Thoracic aorta (tissue), 2 donors: ENCODE data around the gene TAS2R14. TPM values are rescaled to one million over a fixed set of nuclear protein-coding genes. Genes with fewer than 3 reads are reported as not detected.

ENCODE experiments used
- ATAC-seq: fragments of 150-250 bp; one replicate; pipeline ENCODE4 v1.8.0; 2017; ENCODE audit warnings: low read depth; ENCODE audit not compliant: insufficient number of reproducible peaks, low FRiP score
- DNase-seq: peaks from one replicate; pipeline ENCODE4 v3.0.0-alpha.2; 2020; ENCODE audit warnings: low spot score
- H3K27ac ChIP-seq, 2 donors: fragments of 200-600 bp; sonication (generic); 1 replicate in 1 of 2; 2 replicates in 1 of 2; pipeline ENCODE4 v1.5.1; 2016; ENCODE audit warnings: mild to moderate bottlenecking in 2 of 2, moderate library complexity in 2 of 2
- H3K27me3 ChIP-seq: fragments of 200-600 bp; sonication (generic); replicated peaks from 2 replicates; pipeline ENCODE4 v1.6.0; 2016; ENCODE audit warnings: mild to moderate bottlenecking; ENCODE audit not compliant: insufficient read depth
- H3K36me3 ChIP-seq: fragments of 200-600 bp; sonication (generic); one replicate; pipeline ENCODE4 v1.5.1; 2016
- H3K4me1 ChIP-seq, 2 donors: fragments of 200-600 bp; sonication (generic); 1 replicate in 1 of 2; 2 replicates in 1 of 2; pipeline versions ENCODE4 v1.5.1 to v1.6.0; 2016; ENCODE audit warnings: low read depth in 2 of 2, mild to moderate bottlenecking in 1 of 2; ENCODE audit not compliant: control insufficient read depth in 1 of 2
- H3K4me3 ChIP-seq: fragments of 200-600 bp; sonication (generic); 2 replicates; pipeline ENCODE4 v1.5.1; 2016; ENCODE audit warnings: mild to moderate bottlenecking
- H3K9me3 ChIP-seq: fragments of 200-600 bp; sonication (generic); 2 replicates; pipeline ENCODE4 v1.5.1; 2016
- CTCF ChIP-seq: fragments of 200-600 bp; sonication (generic); IDR thresholded peaks from one replicate; pipeline ENCODE4 v1.5.1; 2019; ENCODE audit warnings: antibody characterized with exemption
- total RNA-seq, 2 donors: library from RNA; depleted of rRNA; stranded (reverse); fragments of >200 nt; gene quantifications; one replicate each; pipeline versions ENCODE4 v1.1.0 to v1.2.3, GENCODE V29; 2016

Gene TAS2R14
- total RNA-seq, result 1 to 10 TPM; 1.9 to 5.4 TPM

GRCh38 chr12:10939163-10939562, at the start of gene TAS2R14:
TSS of gene TAS2R14 (minus strand) at chr12:10939263. CDS start at chr12:10939207, 56 bp downstream.
- TF ChIP-seq CTCF, result no peak
- Histone ChIP-seq H3K4me1 (no peaks in the 10 kb centered on the region), H3K4me3 (no peak within 1 kb of the TSS), H3K9me3 (no peaks in the 10 kb centered on the region), H3K36me3 (no peaks in the 10 kb centered on the region), H3K27me3 (no peaks in the 10 kb centered on the region), H3K27ac (no peak within 1 kb of the TSS)
- DNase-seq, result no peak
- no peak for ATAC-seq

GRCh38 chr12:10986812-10987211, 47.7 kb upstream of the TAS2R14 start, which contains the start of gene TAS2R50:
TSS of gene TAS2R50 (minus strand) at chr12:10986912. CDS start at chr12:10986860, 52 bp downstream.
- no peak within 1 kb of the TSS for H3K27ac ChIP-seq
- H3K9me3 ChIP-seq, result no peaks in the 10 kb centered on the region
- H3K4me1 ChIP-seq, result no peaks in the 10 kb centered on the region
- H3K27me3 ChIP-seq, result no peaks in the 10 kb centered on the region
- no peaks in the 10 kb centered on the region for H3K36me3 ChIP-seq
- TF ChIP-seq CTCF, result no peak
- DNase-seq (no peak), ATAC-seq (no peak)
- no peak within 1 kb of the TSS for H3K4me3 ChIP-seq

- Histone ChIP-seq H3K27ac (no peak overlapping the region), H3K36me3 (no peaks in the 10 kb centered on the region), H3K9me3 (no peaks in the 10 kb centered on the region), H3K4me1 (no peaks in the 10 kb centered on the region), H3K4me3 (no peak overlapping the region), H3K27me3 (no peaks in the 10 kb centered on the region)
- no peak for TF ChIP-seq CTCF
- ATAC-seq, result no peak
- DNase-seq, result no peak
These were observed 43.2 kb upstream of the TAS2R14 start for GRCh38 chr12:10982244-10982643.

GRCh38 chr12:10974965-10975364, 35.9 kb upstream of the TAS2R14 start:
- DNase-seq (no peak), ATAC-seq (no peak)
- Histone ChIP-seq H3K4me1 (no peaks in the 10 kb centered on the region), H3K4me3 (no peak overlapping the region), H3K27ac (no peak overlapping the region), H3K9me3 (no peaks in the 10 kb centered on the region), H3K36me3 (no peaks in the 10 kb centered on the region), H3K27me3 (no peaks in the 10 kb centered on the region)
- no peak for TF ChIP-seq CTCF

- peak overlapping the region in 1 of 2 donors; percentile 62 for H3K27ac ChIP-seq
- no peak for TF ChIP-seq CTCF
- no peaks in the 10 kb centered on the region for H3K27me3 ChIP-seq
These were observed 29.8 kb upstream of the TAS2R14 start for GRCh38 chr12:10968765-10969456.

More at GRCh38 chr12:10968765-10969456, 29.8 kb upstream of the TAS2R14 start:
- ATAC-seq (peak; percentile 49), DNase-seq (peak; percentile 25)
- Histone ChIP-seq H3K9me3 (no peaks in the 10 kb centered on the region), H3K4me3 (peak overlapping the region; percentile 20), H3K36me3 (no peaks in the 10 kb centered on the region), H3K4me1 (peaks cover 0 to 15% of the 10 kb centered on the region in 2 donors)
